Measurements from ENCODE around the gene MALL. TPM values are rescaled to one million over a fixed set of nuclear protein-coding genes. Genes with fewer than 3 reads are reported as not detected.
"Not testable (repeated sequence)": the region's sequence is repeated elsewhere in the genome, so short reads cannot be mapped to it uniquely, and the experiment has no call there.

Gene MALL
- total RNA-seq, 4 donors from 2014 or later, result 38.7 to 92.8 (median 54.1) TPM

GRCh38 chr2:110060550-110060949 is 55.1 kb downstream of the MALL start:
- WGBS, 2 donors, result no CpG with 5 or more reads among the region's 2 CpGs
- H3K4me3 ChIP-seq (ENCODE audit: low read depth, poor library complexity, severe bottlenecking); DNase-seq (ENCODE audit: low spot score in 2 of 2); intact Hi-C loops (cut with DNase I; ENCODE audit: low total_unique reads): not testable (repeated sequence)

GRCh38 chr2:110059694-110060358 is 55.8 kb downstream of the MALL start:
- intact Hi-C loops (cut with DNase I; ENCODE audit: low total_unique reads); H3K4me3 ChIP-seq (ENCODE audit: low read depth, poor library complexity, severe bottlenecking); DNase-seq (ENCODE audit: low spot score in 2 of 2): not testable (repeated sequence)
- WGBS, 2 donors, result no CpG with 5 or more reads among the region's 1 CpG

- intact Hi-C loops (cut with DNase I; ENCODE audit: low total_unique reads); H3K4me3 ChIP-seq (ENCODE audit: low read depth, poor library complexity, severe bottlenecking); DNase-seq (ENCODE audit: low spot score in 2 of 2): not testable (repeated sequence)
- WGBS, 2 donors, result no CpG with 5 or more reads among the region's 11 CpGs
Measured at GRCh38 chr2:110059009-110059693, 56.5 kb downstream of the MALL start.

- intact Hi-C loops (cut with DNase I; ENCODE audit: low total_unique reads); H3K4me3 ChIP-seq (ENCODE audit: low read depth, poor library complexity, severe bottlenecking); DNase-seq (ENCODE audit: low spot score in 2 of 2): not testable (repeated sequence)
Measured at GRCh38 chr2:110058034-110058433, 57.6 kb downstream of the MALL start.

GRCh38 chr2:110055819-110056408 is 59.7 kb downstream of the MALL start:
- intact Hi-C loops (cut with DNase I; ENCODE audit: low total_unique reads); DNase-seq (ENCODE audit: low spot score in 2 of 2); H3K4me3 ChIP-seq (ENCODE audit: low read depth, poor library complexity, severe bottlenecking): not testable (repeated sequence)
- WGBS, 2 donors, result no CpG with 5 or more reads among the region's 8 CpGs

- DNase-seq (ENCODE audit: low spot score in 2 of 2), result peak in 1 of 2 donors; percentile 78
- H3K4me3 ChIP-seq (ENCODE audit: low read depth, poor library complexity, severe bottlenecking); intact Hi-C loops (cut with DNase I; ENCODE audit: low total_unique reads): not testable (repeated sequence)
- WGBS, 2 donors, result 27 to 47% methylated on average over 2 of the region's 11 CpGs
Measured at GRCh38 chr2:110054521-110055407, 60.9 kb downstream of the MALL start.

GRCh38 chr2:110053688-110054087 is 61.9 kb downstream of the MALL start:
- intact Hi-C loops (cut with DNase I; ENCODE audit: low total_unique reads); H3K4me3 ChIP-seq (ENCODE audit: low read depth, poor library complexity, severe bottlenecking); DNase-seq (ENCODE audit: low spot score in 2 of 2): not testable (repeated sequence)
- WGBS, 2 donors, result no CpG with 5 or more reads among the region's 5 CpGs

GRCh38 chr2:110052166-110052565 is 63.5 kb downstream of the MALL start:
- H3K4me3 ChIP-seq (ENCODE audit: low read depth, poor library complexity, severe bottlenecking); intact Hi-C loops (cut with DNase I; ENCODE audit: low total_unique reads); DNase-seq (ENCODE audit: low spot score in 2 of 2): not testable (repeated sequence)
- no CpG with 5 or more reads among the region's 4 CpGs for WGBS, 2 donors

GRCh38 chr2:110050222-110050621 is 65.4 kb downstream of the MALL start:
- intact Hi-C loops (cut with DNase I; ENCODE audit: low total_unique reads); H3K4me3 ChIP-seq (ENCODE audit: low read depth, poor library complexity, severe bottlenecking); DNase-seq (ENCODE audit: low spot score in 2 of 2): not testable (repeated sequence)
- no CpG with 5 or more reads among the region's 5 CpGs for WGBS, 2 donors

GRCh38 chr2:110049769-110050168 is 65.9 kb downstream of the MALL start:
- peak in 1 of 2 donors; percentile 57 for DNase-seq (ENCODE audit: low spot score in 2 of 2)
- intact Hi-C loops (cut with DNase I; ENCODE audit: low total_unique reads); H3K4me3 ChIP-seq (ENCODE audit: low read depth, poor library complexity, severe bottlenecking): not testable (repeated sequence)
- WGBS, 2 donors, result 67 to 100% methylated on average over 2 to 3 of the region's 5 CpGs

GRCh38 chr2:110048255-110049197 is 67.1 kb downstream of the MALL start:
- intact Hi-C loops (cut with DNase I; ENCODE audit: low total_unique reads); H3K4me3 ChIP-seq (ENCODE audit: low read depth, poor library complexity, severe bottlenecking): not testable (repeated sequence)
- WGBS, 2 donors, result 83 to 88% methylated on average over 5 to 13 of the region's 16 CpGs
- peak; percentile 9 to 63 for DNase-seq (ENCODE audit: low spot score in 2 of 2)

GRCh38 chr2:110047225-110047624 is 68.4 kb downstream of the MALL start:
- intact Hi-C loops (cut with DNase I; ENCODE audit: low total_unique reads), result not testable (repeated sequence)
- no CpG with 5 or more reads among the region's 4 CpGs for WGBS, 2 donors

GRCh38 chr2:110041941-110042660 is 73.5 kb downstream of the MALL start:
- H3K4me3 ChIP-seq (ENCODE audit: low read depth, poor library complexity, severe bottlenecking); DNase-seq (ENCODE audit: low spot score in 2 of 2); intact Hi-C loops (cut with DNase I; ENCODE audit: low total_unique reads): not testable (repeated sequence)
- no CpG with 5 or more reads among the region's 10 CpGs for WGBS, 2 donors

More at GRCh38 chr2:110047225-110047624, 68.4 kb downstream of the MALL start:
- H3K4me3 ChIP-seq (ENCODE audit: low read depth, poor library complexity, severe bottlenecking); DNase-seq (ENCODE audit: low spot score in 2 of 2): not testable (repeated sequence)

Measured in lower leg skin (tissue), 4 donors.